ENCODE measurements around the gene EHMT1. TPM values are rescaled to one million over a fixed set of nuclear protein-coding genes. Genes with fewer than 3 reads are reported as not detected.

Gene EHMT1
- total and polyA plus RNA-seq, 2 of the 13 experiments (the other 11 are each of a cell fraction or from before 2014, with no cell fraction given), result 23.0 to 27.1 TPM

- TF ChIP-seq ZNF609 (CRISPR knock-in tag; IDR thresholded peaks at IDR 0.05; ENCODE audit: borderline replicate concordance), result no peak
- TF ChIP-seq ZNF276 (CRISPR knock-in tag; IDR thresholded peaks at IDR 0.05; ENCODE audit: low read depth), result no peak
- no peak for TF ChIP-seq MTF2 (CRISPR knock-in tag; IDR thresholded peaks at IDR 0.05; ENCODE audit: borderline replicate concordance)
- no peak for TF ChIP-seq ZNF746 (CRISPR knock-in tag; IDR thresholded peaks at IDR 0.05)
- TF ChIP-seq ZNF580 (CRISPR knock-in tag; IDR thresholded peaks at IDR 0.05; ENCODE audit: borderline replicate concordance, low read depth), result no peak
- no peak for TF ChIP-seq MYC (CRISPR knock-in tag; IDR thresholded peaks at IDR 0.05; ENCODE audit: borderline replicate concordance)
- TF ChIP-seq, protein P1, sequence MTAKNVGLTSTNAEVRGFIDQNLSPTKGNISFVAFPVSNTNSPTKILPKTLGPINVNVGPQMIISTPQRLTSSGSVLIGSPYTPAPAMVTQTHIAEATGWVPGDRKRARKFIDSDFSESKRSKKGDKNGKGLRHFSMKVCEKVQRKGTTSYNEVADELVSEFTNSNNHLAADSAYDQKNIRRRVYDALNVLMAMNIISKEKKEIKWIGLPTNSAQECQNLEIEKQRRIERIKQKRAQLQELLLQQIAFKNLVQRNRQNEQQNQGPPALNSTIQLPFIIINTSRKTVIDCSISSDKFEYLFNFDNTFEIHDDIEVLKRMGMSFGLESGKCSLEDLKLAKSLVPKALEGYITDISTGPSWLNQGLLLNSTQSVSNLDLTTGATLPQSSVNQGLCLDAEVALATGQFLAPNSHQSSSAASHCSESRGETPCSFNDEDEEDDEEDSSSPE (CRISPR knock-in tag; IDR thresholded peaks at IDR 0.05), result no peak
- TF ChIP-seq KLF15 (CRISPR knock-in tag; IDR thresholded peaks at IDR 0.05; ENCODE audit: borderline replicate concordance), result no peak
- TF ChIP-seq ZNF329 (CRISPR knock-in tag; IDR thresholded peaks at IDR 0.05; ENCODE audit: low read depth), result no peak
- TF ChIP-seq ZNF570 (CRISPR knock-in tag; IDR thresholded peaks at IDR 0.05; ENCODE audit: borderline replicate concordance), result no peak
- TF ChIP-seq ZSCAN9 (CRISPR knock-in tag; IDR thresholded peaks at IDR 0.05; ENCODE audit: borderline replicate concordance), result peak; percentile 42; the same call in 1 of the 2 replicates
- 0 out of 2 replicates have a peak, but pooled peaks have one; percentile 41 for TF ChIP-seq REPIN1 (CRISPR knock-in tag; IDR thresholded peaks at IDR 0.05; ENCODE audit: borderline replicate concordance, low read depth)
- TF ChIP-seq, protein P2, sequence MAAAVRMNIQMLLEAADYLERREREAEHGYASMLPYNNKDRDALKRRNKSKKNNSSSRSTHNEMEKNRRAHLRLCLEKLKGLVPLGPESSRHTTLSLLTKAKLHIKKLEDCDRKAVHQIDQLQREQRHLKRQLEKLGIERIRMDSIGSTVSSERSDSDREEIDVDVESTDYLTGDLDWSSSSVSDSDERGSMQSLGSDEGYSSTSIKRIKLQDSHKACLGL (CRISPR knock-in tag; IDR thresholded peaks at IDR 0.05), result no peak
- TF ChIP-seq ZFP36L2 (CRISPR knock-in tag; IDR thresholded peaks at IDR 0.05), result no peak
- no peak for TF ChIP-seq ZNF17 (CRISPR knock-in tag; IDR thresholded peaks at IDR 0.05)
- no peak for TF ChIP-seq KLF9 (CRISPR knock-in tag; IDR thresholded peaks at IDR 0.05; ENCODE audit: low read depth)
- no peak for TF ChIP-seq MEF2D (CRISPR knock-in tag; IDR thresholded peaks at IDR 0.05)
- no peak for TF ChIP-seq ZNF446 (CRISPR knock-in tag; IDR thresholded peaks at IDR 0.05)
- TF ChIP-seq BATF2 (CRISPR knock-in tag; IDR thresholded peaks at IDR 0.05), result no peak
- peak; percentile 22; the same call in 1 of the 2 replicates for TF ChIP-seq FOSL2 (CRISPR knock-in tag; IDR thresholded peaks at IDR 0.05)
Observed at GRCh38 chr9:137785704-137786161, 166.9 kb downstream of the EHMT1 start (continued).

Measured in HepG2 (cell line).